HEK293 (cell line): ENCODE measurements around the gene PPM1J.

Experiments used
- GLIS1 ChIP-seq: fragments of 450-650 bp; formaldehyde crosslinking; IDR thresholded peaks from 2 replicates; pipeline ENCODE4 v1.5.1; 2016; ENCODE audit warnings: missing biosample characterization, missing genetic modification characterization
- KLF1 ChIP-seq: fragments of 450-650 bp; formaldehyde crosslinking; IDR thresholded peaks from 2 replicates; pipeline ENCODE4 v1.5.1; 2016; ENCODE audit warnings: missing biosample characterization, missing genetic modification characterization
- KLF16 ChIP-seq: fragments of 450-650 bp; formaldehyde crosslinking; IDR thresholded peaks from 2 replicates; pipeline ENCODE4 v1.5.1; 2017; ENCODE audit warnings: missing biosample characterization, missing genetic modification characterization
- OSR2 ChIP-seq: fragments of 450-650 bp; formaldehyde crosslinking; IDR thresholded peaks from 2 replicates; pipeline ENCODE4 v1.5.1; 2016; ENCODE audit warnings: missing biosample characterization, missing genetic modification characterization
- ZNF10 ChIP-seq: fragments of 450-650 bp; formaldehyde crosslinking; IDR thresholded peaks from 2 replicates; pipeline ENCODE4 v1.5.1; 2017; ENCODE audit warnings: missing biosample characterization, missing genetic modification characterization
- ZNF155 ChIP-seq: fragments of 450-650 bp; formaldehyde crosslinking; IDR thresholded peaks from 2 replicates; pipeline ENCODE4 v1.5.1; 2016; ENCODE audit warnings: missing biosample characterization, missing genetic modification characterization
- ZNF174 ChIP-seq: fragments of 450-650 bp; formaldehyde crosslinking; IDR thresholded peaks from 2 replicates; pipeline ENCODE4 v1.5.0; 2017; ENCODE audit warnings: missing biosample characterization, mild to moderate bottlenecking, missing genetic modification characterization
- ZNF341 ChIP-seq: fragments of 450-650 bp; formaldehyde crosslinking; IDR thresholded peaks from 2 replicates; pipeline ENCODE4; 2016; ENCODE audit warnings: low read depth, missing biosample characterization, missing genetic modification characterization
- ZNF37A ChIP-seq: fragments of 450-650 bp; IDR thresholded peaks from 2 replicates; pipeline ENCODE4 v1.5.1; 2018; ENCODE audit warnings: missing biosample characterization, missing genetic modification characterization
- ZNF501 ChIP-seq: fragments of 450-650 bp; formaldehyde crosslinking; IDR thresholded peaks from 2 replicates; pipeline ENCODE4 v1.5.1; 2016; ENCODE audit warnings: missing biosample characterization, missing genetic modification characterization
- ZNF544 ChIP-seq: fragments of 450-650 bp; formaldehyde crosslinking; IDR thresholded peaks from 2 replicates; pipeline ENCODE4 v1.5.0; 2017; ENCODE audit warnings: missing biosample characterization, missing genetic modification characterization
- ZNF776 ChIP-seq: fragments of 450-650 bp; formaldehyde crosslinking; IDR thresholded peaks from 2 replicates; pipeline ENCODE4 v1.5.0; 2017; ENCODE audit warnings: missing biosample characterization, missing genetic modification characterization, borderline replicate concordance
- ZNF777 ChIP-seq: fragments of 450-650 bp; formaldehyde crosslinking; IDR thresholded peaks from 2 replicates; pipeline ENCODE4 v1.5.1; 2017; ENCODE audit warnings: missing biosample characterization, missing genetic modification characterization, borderline replicate concordance
- ZNF785 ChIP-seq: fragments of 450-650 bp; formaldehyde crosslinking; IDR thresholded peaks from 2 replicates; pipeline ENCODE4 v1.5.1; 2016; ENCODE audit warnings: missing biosample characterization, missing genetic modification characterization
- ZNF791 ChIP-seq: fragments of 450-650 bp; formaldehyde crosslinking; IDR thresholded peaks from 2 replicates; pipeline ENCODE4 v1.5.1; 2016; ENCODE audit warnings: missing biosample characterization, missing genetic modification characterization
- ZSCAN23 ChIP-seq: fragments of 450-650 bp; formaldehyde crosslinking; IDR thresholded peaks from 2 replicates; pipeline ENCODE4 v1.5.1; 2016; ENCODE audit warnings: missing biosample characterization, missing genetic modification characterization
- TF ChIP-seq, protein P1 (sequence below): fragments of 450-650 bp; IDR thresholded peaks from 2 replicates; pipeline ENCODE4 v1.5.1; 2018; ENCODE audit warnings: missing biosample characterization, mild to moderate bottlenecking, missing genetic modification characterization
- TF ChIP-seq, protein P2 (sequence below): sonication (generic); formaldehyde crosslinking; IDR thresholded peaks from 2 replicates; pipeline ENCODE4 v1.8.1; 2022; ENCODE audit warnings: mild to moderate bottlenecking, moderate library complexity, missing genetic modification reagents
- TF ChIP-seq, protein P3 (sequence below): fragments of 450-650 bp; formaldehyde crosslinking; IDR thresholded peaks from 2 replicates; pipeline ENCODE4 v1.5.1; 2016; ENCODE audit warnings: missing biosample characterization, missing genetic modification characterization
- TF ChIP-seq, protein P4 (sequence below): fragments of 450-650 bp; formaldehyde crosslinking; IDR thresholded peaks from 2 replicates; pipeline ENCODE4 v1.5.1; 2016; ENCODE audit warnings: missing biosample characterization, missing genetic modification characterization
- TF ChIP-seq, protein P5 (sequence below): fragments of 450-650 bp; formaldehyde crosslinking; IDR thresholded peaks from 2 replicates; pipeline ENCODE4 v1.5.1; 2016; ENCODE audit warnings: missing biosample characterization, missing genetic modification characterization
- TF ChIP-seq, protein P6 (sequence below): fragments of 450-650 bp; formaldehyde crosslinking; IDR thresholded peaks from 2 replicates; pipeline ENCODE4 v1.5.1; 2017; ENCODE audit warnings: missing biosample characterization, missing genetic modification characterization
- TF ChIP-seq, protein P7 (sequence below): fragments of 450-650 bp; formaldehyde crosslinking; IDR thresholded peaks from 2 replicates; pipeline ENCODE4 v1.5.1; 2016; ENCODE audit warnings: missing biosample characterization, missing genetic modification characterization
- TF ChIP-seq, protein P8 (sequence below): fragments of 450-650 bp; formaldehyde crosslinking; IDR thresholded peaks from 2 replicates; pipeline ENCODE4 v1.5.1; 2016; ENCODE audit warnings: missing biosample characterization, missing genetic modification characterization

Gene PPM1J

DNA sequence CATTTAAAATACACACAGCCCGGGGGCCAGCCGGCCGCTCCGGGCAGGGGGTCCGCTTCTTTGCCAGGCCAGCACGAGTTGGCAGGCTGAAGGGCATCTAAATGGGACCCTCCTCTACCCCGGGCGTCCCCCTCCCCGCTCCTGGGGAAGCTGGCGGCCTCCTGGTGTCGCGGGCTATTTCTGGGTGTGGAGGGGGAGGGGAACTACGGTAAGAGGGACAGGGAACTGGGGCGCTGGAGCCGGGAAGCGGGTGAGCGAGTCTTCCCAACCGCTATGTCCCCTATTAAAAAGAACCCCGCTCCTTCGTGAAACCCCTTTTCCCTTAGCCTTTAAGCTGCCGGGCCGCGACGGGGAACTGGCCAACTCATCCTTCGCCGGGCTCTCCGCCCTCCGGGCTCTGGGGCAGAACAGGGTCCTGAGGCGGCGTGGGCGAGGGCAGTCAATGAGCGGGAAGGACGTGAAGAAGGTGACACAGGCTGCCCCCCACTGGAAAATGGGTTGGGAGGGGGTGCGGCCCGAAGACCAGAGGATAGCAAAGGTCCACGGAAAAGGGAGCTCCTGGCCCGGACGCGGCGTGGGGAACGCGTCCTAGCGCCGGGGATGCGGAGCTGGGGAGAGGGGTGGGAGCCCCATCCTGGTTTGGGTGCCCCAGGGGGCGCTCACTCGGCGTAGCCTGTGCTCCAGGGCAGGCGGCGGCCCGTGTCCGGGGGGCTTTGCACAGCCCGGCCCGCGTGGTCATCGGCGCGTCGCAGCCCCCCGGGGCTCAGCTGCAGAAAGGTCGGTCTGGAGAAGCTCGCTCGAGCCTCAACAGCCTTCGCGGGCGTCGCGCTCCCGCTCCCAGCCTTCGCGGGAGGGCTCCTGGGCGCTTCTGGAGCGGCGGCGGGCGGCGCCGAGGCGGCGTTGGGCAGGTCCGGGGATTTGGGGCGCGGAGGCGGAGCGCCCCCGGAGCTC lies 544 bp downstream of the PPM1J start (continued):
- no peak for TF ChIP-seq ZNF155 (tag by site-specific recombination)
- TF ChIP-seq KLF1 (tag by site-specific recombination), result no peak
- TF ChIP-seq, protein P1, sequence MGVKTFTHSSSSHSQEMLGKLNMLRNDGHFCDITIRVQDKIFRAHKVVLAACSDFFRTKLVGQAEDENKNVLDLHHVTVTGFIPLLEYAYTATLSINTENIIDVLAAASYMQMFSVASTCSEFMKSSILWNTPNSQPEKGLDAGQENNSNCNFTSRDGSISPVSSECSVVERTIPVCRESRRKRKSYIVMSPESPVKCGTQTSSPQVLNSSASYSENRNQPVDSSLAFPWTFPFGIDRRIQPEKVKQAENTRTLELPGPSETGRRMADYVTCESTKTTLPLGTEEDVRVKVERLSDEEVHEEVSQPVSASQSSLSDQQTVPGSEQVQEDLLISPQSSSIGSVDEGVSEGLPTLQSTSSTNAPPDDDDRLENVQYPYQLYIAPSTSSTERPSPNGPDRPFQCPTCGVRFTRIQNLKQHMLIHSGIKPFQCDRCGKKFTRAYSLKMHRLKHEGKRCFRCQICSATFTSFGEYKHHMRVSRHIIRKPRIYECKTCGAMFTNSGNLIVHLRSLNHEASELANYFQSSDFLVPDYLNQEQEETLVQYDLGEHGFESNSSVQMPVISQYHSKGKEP, result no peak
- TF ChIP-seq, protein P2, sequence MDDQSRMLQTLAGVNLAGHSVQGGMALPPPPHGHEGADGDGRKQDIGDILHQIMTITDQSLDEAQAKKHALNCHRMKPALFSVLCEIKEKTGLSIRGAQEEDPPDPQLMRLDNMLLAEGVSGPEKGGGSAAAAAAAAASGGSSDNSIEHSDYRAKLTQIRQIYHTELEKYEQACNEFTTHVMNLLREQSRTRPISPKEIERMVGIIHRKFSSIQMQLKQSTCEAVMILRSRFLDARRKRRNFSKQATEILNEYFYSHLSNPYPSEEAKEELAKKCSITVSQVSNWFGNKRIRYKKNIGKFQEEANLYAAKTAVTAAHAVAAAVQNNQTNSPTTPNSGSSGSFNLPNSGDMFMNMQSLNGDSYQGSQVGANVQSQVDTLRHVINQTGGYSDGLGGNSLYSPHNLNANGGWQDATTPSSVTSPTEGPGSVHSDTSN, result peak; percentile 26
- TF ChIP-seq, protein P3, sequence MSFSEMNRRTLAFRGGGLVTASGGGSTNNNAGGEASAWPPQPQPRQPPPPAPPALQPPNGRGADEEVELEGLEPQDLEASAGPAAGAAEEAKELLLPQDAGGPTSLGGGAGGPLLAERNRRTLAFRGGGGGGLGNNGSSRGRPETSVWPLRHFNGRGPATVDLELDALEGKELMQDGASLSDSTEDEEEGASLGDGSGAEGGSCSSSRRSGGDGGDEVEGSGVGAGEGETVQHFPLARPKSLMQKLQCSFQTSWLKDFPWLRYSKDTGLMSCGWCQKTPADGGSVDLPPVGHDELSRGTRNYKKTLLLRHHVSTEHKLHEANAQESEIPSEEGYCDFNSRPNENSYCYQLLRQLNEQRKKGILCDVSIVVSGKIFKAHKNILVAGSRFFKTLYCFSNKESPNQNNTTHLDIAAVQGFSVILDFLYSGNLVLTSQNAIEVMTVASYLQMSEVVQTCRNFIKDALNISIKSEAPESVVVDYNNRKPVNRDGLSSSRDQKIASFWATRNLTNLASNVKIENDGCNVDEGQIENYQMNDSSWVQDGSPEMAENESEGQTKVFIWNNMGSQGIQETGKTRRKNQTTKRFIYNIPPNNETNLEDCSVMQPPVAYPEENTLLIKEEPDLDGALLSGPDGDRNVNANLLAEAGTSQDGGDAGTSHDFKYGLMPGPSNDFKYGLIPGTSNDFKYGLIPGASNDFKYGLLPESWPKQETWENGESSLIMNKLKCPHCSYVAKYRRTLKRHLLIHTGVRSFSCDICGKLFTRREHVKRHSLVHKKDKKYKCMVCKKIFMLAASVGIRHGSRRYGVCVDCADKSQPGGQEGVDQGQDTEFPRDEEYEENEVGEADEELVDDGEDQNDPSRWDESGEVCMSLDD (tag by site-specific recombination), result peak; percentile 72; the same call in 1 of the 2 replicates
- TF ChIP-seq, protein P4, sequence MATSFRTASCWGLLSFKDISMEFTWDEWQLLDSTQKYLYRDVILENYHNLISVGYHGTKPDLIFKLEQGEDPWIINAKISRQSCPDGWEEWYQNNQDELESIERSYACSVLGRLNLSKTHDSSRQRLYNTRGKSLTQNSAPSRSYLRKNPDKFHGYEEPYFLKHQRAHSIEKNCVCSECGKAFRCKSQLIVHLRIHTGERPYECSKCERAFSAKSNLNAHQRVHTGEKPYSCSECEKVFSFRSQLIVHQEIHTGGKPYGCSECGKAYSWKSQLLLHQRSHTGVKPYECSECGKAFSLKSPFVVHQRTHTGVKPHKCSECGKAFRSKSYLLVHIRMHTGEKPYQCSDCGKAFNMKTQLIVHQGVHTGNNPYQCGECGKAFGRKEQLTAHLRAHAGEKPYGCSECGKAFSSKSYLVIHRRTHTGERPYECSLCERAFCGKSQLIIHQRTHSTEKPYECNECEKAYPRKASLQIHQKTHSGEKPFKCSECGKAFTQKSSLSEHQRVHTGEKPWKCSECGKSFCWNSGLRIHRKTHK (tag by site-specific recombination), result no peak
- TF ChIP-seq ZNF785 (tag by site-specific recombination), result no peak
- no peak for TF ChIP-seq ZNF544 (tag by site-specific recombination)
- 0 out of 2 replicates have a peak, but pooled peaks have one; percentile 31 for TF ChIP-seq ZNF501 (tag by site-specific recombination)
- TF ChIP-seq ZNF776 (tag by site-specific recombination), result no peak
- TF ChIP-seq, protein P5, sequence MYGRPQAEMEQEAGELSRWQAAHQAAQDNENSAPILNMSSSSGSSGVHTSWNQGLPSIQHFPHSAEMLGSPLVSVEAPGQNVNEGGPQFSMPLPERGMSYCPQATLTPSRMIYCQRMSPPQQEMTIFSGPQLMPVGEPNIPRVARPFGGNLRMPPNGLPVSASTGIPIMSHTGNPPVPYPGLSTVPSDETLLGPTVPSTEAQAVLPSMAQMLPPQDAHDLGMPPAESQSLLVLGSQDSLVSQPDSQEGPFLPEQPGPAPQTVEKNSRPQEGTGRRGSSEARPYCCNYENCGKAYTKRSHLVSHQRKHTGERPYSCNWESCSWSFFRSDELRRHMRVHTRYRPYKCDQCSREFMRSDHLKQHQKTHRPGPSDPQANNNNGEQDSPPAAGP (tag by site-specific recombination), result no peak
- TF ChIP-seq ZNF341 (tag by site-specific recombination), result peak; percentile 76
- TF ChIP-seq, protein P6, sequence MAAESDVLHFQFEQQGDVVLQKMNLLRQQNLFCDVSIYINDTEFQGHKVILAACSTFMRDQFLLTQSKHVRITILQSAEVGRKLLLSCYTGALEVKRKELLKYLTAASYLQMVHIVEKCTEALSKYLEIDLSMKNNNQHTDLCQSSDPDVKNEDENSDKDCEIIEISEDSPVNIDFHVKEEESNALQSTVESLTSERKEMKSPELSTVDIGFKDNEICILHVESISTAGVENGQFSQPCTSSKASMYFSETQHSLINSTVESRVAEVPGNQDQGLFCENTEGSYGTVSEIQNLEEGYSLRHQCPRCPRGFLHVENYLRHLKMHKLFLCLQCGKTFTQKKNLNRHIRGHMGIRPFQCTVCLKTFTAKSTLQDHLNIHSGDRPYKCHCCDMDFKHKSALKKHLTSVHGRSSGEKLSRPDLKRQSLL, result 0 out of 2 replicates have a peak, but pooled peaks have one; percentile 33
- TF ChIP-seq ZSCAN23 (tag by site-specific recombination), result no peak
- TF ChIP-seq, protein P7, sequence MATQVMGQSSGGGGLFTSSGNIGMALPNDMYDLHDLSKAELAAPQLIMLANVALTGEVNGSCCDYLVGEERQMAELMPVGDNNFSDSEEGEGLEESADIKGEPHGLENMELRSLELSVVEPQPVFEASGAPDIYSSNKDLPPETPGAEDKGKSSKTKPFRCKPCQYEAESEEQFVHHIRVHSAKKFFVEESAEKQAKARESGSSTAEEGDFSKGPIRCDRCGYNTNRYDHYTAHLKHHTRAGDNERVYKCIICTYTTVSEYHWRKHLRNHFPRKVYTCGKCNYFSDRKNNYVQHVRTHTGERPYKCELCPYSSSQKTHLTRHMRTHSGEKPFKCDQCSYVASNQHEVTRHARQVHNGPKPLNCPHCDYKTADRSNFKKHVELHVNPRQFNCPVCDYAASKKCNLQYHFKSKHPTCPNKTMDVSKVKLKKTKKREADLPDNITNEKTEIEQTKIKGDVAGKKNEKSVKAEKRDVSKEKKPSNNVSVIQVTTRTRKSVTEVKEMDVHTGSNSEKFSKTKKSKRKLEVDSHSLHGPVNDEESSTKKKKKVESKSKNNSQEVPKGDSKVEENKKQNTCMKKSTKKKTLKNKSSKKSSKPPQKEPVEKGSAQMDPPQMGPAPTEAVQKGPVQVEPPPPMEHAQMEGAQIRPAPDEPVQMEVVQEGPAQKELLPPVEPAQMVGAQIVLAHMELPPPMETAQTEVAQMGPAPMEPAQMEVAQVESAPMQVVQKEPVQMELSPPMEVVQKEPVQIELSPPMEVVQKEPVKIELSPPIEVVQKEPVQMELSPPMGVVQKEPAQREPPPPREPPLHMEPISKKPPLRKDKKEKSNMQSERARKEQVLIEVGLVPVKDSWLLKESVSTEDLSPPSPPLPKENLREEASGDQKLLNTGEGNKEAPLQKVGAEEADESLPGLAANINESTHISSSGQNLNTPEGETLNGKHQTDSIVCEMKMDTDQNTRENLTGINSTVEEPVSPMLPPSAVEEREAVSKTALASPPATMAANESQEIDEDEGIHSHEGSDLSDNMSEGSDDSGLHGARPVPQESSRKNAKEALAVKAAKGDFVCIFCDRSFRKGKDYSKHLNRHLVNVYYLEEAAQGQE (tag by site-specific recombination), result no peak
- TF ChIP-seq GLIS1 (tag by site-specific recombination), result peak; percentile 91
- TF ChIP-seq OSR2, result no peak
- peak; percentile 45; the same call in 1 of the 2 replicates for TF ChIP-seq ZNF777 (tag by site-specific recombination)
- no peak for TF ChIP-seq ZNF10 (tag by site-specific recombination)
- TF ChIP-seq ZNF174 (tag by site-specific recombination), result no peak
- TF ChIP-seq, protein P8, sequence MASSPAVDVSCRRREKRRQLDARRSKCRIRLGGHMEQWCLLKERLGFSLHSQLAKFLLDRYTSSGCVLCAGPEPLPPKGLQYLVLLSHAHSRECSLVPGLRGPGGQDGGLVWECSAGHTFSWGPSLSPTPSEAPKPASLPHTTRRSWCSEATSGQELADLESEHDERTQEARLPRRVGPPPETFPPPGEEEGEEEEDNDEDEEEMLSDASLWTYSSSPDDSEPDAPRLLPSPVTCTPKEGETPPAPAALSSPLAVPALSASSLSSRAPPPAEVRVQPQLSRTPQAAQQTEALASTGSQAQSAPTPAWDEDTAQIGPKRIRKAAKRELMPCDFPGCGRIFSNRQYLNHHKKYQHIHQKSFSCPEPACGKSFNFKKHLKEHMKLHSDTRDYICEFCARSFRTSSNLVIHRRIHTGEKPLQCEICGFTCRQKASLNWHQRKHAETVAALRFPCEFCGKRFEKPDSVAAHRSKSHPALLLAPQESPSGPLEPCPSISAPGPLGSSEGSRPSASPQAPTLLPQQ, result no peak
- no peak for TF ChIP-seq ZNF37A
- no peak for TF ChIP-seq ZNF791 (tag by site-specific recombination)
- no peak for TF ChIP-seq KLF16 (tag by site-specific recombination)
